IPS-18a (cell line): ENCODE data around the gene KIAA0930.

ENCODE experiments used
- H3K27ac ChIP-seq: one replicate; pipeline ENCODE4 v1.5.1; 2013; ENCODE audit warnings: low read length
- H3K27me3 ChIP-seq: one replicate; pipeline ENCODE4 v1.6.1; 2013; ENCODE audit warnings: mild to moderate bottlenecking, low read length; ENCODE audit not compliant: control insufficient read depth, insufficient read depth
- H3K36me3 ChIP-seq: one replicate; pipeline ENCODE4 v1.6.1; 2013; ENCODE audit warnings: low read depth, low read length; ENCODE audit not compliant: control insufficient read depth
- H3K4me1 ChIP-seq: one replicate; pipeline ENCODE4 v1.6.1; 2013; ENCODE audit warnings: low read depth, low read length; ENCODE audit not compliant: control insufficient read depth
- H3K4me3 ChIP-seq: one replicate; pipeline ENCODE4 v1.5.1; 2013; ENCODE audit warnings: low read length
- H3K9ac ChIP-seq: one replicate; pipeline ENCODE4 v1.6.1; 2013; ENCODE audit warnings: mild to moderate bottlenecking, low read length, moderate library complexity
- H3K9me3 ChIP-seq: one replicate; pipeline ENCODE4 v1.6.1; 2013; ENCODE audit warnings: low read depth, low read length; ENCODE audit not compliant: control insufficient read depth

The KIAA0930 gene

GRCh38 chr22:45242778-45243191 is 2.1 kb upstream of the KIAA0930 start:
- Histone ChIP-seq H3K4me3 (no peak overlapping the region), H3K36me3 (no peaks in the 10 kb centered on the region), H3K9me3 (no peaks in the 10 kb centered on the region), H3K27ac (no peak overlapping the region), H3K4me1 (peaks cover 15% of the 10 kb centered on the region), H3K9ac (no peak overlapping the region), H3K27me3 (peaks cover 18% of the 10 kb centered on the region)

DNA sequence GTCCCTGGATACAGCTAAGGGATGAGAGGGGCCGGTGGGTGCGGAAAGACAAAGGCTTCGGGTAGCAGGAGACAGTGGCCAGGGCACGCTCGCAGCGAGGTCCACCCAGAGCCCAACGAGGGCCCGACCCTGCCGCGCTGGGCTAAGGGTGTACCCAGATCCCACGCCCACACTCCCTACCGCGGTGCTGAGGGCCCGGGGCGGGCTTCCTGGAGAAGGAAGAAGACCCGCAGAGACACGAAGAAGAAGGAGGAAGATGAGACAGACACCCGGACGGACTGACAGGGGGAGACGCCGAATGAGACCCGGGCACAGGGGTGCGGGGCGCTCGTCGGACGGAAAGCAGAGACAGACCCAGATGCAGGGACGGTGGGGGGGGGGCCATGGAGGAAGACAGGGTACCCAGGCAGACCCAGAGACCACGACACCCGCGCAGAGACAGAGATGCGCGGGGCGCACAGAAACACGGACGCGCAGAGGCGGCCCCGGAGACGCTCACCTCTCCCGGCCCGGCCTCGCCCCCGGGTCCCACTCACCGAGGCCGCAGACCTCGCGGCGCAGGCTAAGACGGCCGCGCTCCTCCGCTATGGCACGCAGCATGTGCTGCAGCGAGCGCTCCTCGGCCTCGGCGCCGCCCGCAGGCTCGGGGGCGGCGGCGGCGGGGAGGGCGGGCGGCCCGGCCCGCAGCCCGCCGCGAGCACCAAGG is 437 bp downstream of the KIAA0930 start:
- H3K4me3 ChIP-seq = peak overlapping the region; percentile 60
- peaks cover 15% of the 10 kb centered on the region for H3K4me1 ChIP-seq
- peaks cover 18% of the 10 kb centered on the region for H3K27me3 ChIP-seq
- H3K9ac ChIP-seq = peak overlapping the region; percentile 1
- H3K27ac ChIP-seq = no peak overlapping the region
- no peaks in the 10 kb centered on the region for H3K9me3 ChIP-seq
- no peaks in the 10 kb centered on the region for H3K36me3 ChIP-seq

DNA sequence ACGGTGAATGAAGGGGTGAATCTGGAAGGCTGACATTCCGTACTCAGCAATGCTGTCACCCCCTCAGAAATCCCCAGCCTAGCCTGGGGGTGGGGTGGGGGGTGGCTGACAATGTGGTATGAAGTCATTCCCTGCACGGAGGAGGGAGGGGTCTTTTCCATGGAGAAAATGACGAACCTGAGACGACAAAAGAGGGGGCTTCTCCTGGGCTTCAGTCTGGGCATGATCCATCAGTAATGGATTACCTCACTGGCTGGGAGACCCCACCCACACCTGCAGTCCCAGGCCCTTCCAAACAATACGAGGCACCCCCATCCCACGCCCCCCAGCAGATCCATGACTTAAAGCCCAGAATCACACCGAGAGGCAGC is 1.0 kb downstream of the KIAA0930 start:
- Histone ChIP-seq H3K27me3 (peaks cover 18% of the 10 kb centered on the region), H3K4me3 (peak overlapping the region; percentile 60), H3K4me1 (peaks cover 15% of the 10 kb centered on the region), H3K9ac (no peak overlapping the region), H3K36me3 (no peaks in the 10 kb centered on the region), H3K27ac (no peak overlapping the region), H3K9me3 (no peaks in the 10 kb centered on the region)

DNA sequence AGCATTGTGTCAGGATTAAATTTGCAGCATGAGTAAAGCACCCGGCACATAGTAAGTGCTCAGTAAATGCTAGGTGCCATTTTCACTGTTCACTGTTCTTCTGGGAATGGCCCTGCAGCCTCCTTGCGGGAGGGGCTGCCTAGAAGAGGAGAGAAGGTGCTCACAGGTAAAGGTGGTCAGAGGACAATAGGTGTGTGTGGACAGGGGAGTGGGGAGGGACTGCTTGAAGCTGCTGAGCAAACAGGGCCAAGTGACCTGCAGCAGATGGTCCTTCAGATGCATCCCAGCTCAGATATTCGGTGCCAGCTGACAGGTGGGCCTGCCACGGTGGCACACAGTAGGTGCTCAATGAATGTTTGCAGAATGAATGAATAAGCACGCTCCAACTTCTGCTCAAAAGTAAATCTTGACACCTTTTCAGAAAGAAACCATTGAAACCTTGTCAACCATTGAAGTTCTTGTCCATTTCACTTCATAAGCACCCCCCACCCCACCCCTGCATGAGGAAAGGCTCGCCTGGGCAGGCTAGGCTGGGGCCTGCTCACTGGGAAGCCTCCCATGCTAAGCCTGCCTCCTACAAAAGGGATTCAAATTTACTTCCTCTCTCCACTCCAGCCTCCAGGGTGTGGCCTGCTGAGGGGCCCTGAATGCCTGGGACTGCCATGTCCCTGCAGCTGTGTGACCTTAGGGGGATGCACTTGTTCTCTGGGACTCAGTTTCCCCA is 1.6 kb downstream of the KIAA0930 start:
- Histone ChIP-seq H3K9ac (no peak overlapping the region), H3K36me3 (no peaks in the 10 kb centered on the region), H3K27me3 (peaks cover 18% of the 10 kb centered on the region), H3K4me3 (peak overlapping the region; percentile 60), H3K9me3 (no peaks in the 10 kb centered on the region), H3K4me1 (peaks cover 15% of the 10 kb centered on the region), H3K27ac (no peak overlapping the region)

GRCh38 chr22:45238076-45238956 is 2.4 kb downstream of the KIAA0930 start:
- Histone ChIP-seq H3K9ac (no peak overlapping the region), H3K36me3 (no peaks in the 10 kb centered on the region), H3K27ac (no peak overlapping the region), H3K4me3 (no peak overlapping the region), H3K9me3 (no peaks in the 10 kb centered on the region), H3K4me1 (peaks cover 15% of the 10 kb centered on the region), H3K27me3 (peaks cover 18% of the 10 kb centered on the region)

GRCh38 chr22:45237065-45237990 is 3.4 kb downstream of the KIAA0930 start:
- H3K4me1 ChIP-seq = peaks cover 15% of the 10 kb centered on the region
- no peak overlapping the region for H3K27ac ChIP-seq
- H3K9me3 ChIP-seq = no peaks in the 10 kb centered on the region
- no peak overlapping the region for H3K9ac ChIP-seq
- no peak overlapping the region for H3K4me3 ChIP-seq
- peaks cover 18% of the 10 kb centered on the region for H3K27me3 ChIP-seq
- no peaks in the 10 kb centered on the region for H3K36me3 ChIP-seq

DNA sequence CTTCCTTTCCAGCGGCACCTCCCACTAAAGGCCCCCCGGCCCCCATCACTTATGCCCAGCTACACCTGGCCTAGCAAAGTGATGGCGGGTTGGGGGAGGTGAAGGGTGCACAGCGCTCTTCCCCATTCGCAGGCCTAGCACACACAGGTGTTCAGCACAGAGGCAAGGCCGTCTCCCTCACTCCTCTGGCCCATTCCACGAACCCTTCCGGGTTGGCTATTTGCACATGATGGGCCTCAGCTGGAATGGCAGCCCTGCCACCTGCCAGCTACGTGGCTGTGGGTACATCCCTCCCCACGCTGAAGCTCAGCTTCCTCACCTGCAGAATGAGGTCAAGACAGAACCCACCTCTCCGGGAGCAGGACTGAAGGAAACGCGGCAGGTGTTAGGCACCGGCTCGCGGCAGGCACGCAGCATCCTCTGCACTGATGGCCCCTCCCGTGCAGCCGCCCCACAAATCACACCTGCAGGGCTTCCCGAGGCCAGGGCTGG is 4.8 kb downstream of the KIAA0930 start:
- peaks cover 10% of the 10 kb centered on the region for H3K4me1 ChIP-seq
- no peak overlapping the region for H3K4me3 ChIP-seq
- H3K27ac ChIP-seq = no peak overlapping the region
- H3K9me3 ChIP-seq = no peaks in the 10 kb centered on the region
- H3K36me3 ChIP-seq = no peaks in the 10 kb centered on the region
- peaks cover 8% of the 10 kb centered on the region for H3K27me3 ChIP-seq
- no peak overlapping the region for H3K9ac ChIP-seq

DNA sequence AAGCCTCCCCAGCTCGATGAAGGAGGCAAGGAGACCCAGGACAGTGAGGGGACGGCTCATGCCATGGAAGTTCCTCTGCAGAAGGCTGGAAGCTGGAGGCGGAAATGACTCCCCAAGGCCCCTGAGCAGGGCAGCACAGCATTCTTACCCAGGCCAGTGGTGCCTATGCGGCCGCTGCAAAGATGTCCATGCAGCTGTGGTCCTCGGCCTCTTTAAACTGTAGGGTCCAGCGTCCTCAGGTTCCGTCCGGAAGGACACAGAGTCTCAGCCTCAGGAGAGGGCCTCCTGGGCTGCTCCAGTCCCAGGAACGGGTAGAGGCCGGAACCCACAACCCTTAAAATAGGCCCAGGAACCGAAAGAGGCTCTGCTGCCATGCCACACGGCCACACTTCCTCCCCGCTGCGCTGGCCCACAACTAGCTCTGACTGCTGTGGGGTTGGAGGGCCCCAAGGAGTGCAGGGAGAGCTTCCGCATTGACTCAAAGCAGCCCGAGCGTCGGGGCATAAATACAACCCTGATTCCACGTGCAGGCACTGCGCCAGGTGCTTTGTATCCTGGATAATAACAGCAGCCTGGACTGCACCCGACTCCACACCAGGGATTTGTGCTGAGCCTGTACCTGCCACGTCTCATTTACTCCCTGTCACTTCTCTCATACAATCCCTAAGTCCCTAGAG is 5.5 kb downstream of the KIAA0930 start:
- Histone ChIP-seq H3K27ac (no peak overlapping the region), H3K4me1 (peaks cover 10% of the 10 kb centered on the region), H3K4me3 (no peak overlapping the region), H3K9ac (no peak overlapping the region), H3K27me3 (peaks cover 7% of the 10 kb centered on the region), H3K36me3 (no peaks in the 10 kb centered on the region), H3K9me3 (no peaks in the 10 kb centered on the region)

DNA sequence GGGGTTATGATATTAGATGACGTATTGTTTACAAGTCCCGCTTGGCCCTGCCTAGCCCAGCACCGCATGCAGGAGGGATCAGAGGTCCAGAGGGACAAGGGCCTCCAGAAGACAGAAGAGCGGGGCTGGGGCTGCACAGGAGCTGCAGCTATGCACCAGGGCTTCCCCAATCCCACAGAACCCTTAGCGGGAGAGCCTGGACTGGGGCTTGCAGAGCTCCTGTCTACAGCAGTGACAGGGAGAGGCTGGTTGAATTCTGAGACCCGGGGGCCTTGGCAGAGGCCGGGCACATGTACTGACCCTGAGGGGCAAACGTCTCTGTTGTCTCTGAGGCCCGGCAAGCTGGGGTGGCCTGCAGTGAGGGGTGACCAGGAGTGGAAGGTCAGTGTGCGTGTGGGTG is 6.9 kb downstream of the KIAA0930 start:
- Histone ChIP-seq H3K9me3 (no peaks in the 10 kb centered on the region), H3K4me3 (no peak overlapping the region), H3K9ac (no peak overlapping the region), H3K27me3 (no peaks in the 10 kb centered on the region), H3K27ac (no peak overlapping the region), H3K36me3 (no peaks in the 10 kb centered on the region), H3K4me1 (peaks cover under 1% of the 10 kb centered on the region)

DNA sequence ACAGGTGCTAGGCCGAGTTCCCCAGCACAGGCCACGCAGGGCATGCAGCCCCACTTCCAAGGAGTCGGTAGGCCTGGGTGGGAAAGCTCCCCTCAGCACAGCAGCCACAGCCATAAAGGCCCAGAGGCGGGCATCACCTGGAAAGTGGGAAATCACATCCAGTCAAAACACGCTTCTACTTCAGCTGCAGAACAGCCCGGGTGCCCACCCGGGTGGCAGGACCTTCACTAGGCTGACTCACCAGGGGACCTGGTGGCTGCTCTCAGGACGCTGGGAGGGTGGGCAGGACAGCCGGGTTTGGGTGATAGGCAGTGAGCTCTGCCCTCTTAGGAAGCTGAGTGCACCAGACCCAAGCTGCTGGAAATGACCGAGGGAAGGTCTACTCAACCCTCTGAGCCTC is 7.3 kb downstream of the KIAA0930 start:
- H3K27ac ChIP-seq = no peak overlapping the region
- H3K4me1 ChIP-seq = no peaks in the 10 kb centered on the region
- H3K9me3 ChIP-seq = no peaks in the 10 kb centered on the region
- H3K9ac ChIP-seq = no peak overlapping the region
- H3K27me3 ChIP-seq = no peaks in the 10 kb centered on the region
- H3K36me3 ChIP-seq = no peaks in the 10 kb centered on the region
- no peak overlapping the region for H3K4me3 ChIP-seq
